Endothelial cell of umbilical vein (primary cell): ENCODE data around the gene ARHGAP45. TPM values are rescaled to one million over a fixed set of nuclear protein-coding genes. Genes with fewer than 3 reads are reported as not detected.
A peak's percentile ranks its signal among the peaks of the same experiment; 100 is the strongest.

Experiments used
- BruUV-seq: library from RNA; stranded (reverse); fragments of 400-500 nt; replicated peaks from 2 replicates; lab custom pipeline; 2021; lab: Mats Ljungman, UMichigan
- CTCF ChIA-PET: fragments of 300-600, 350-600 bp; sonication (Branson Sonifier 250); formaldehyde crosslinking; loops from one replicate; lab custom pipeline; 2021; ENCODE audit warnings: antibody characterized with exemption, inconsistent platforms; lab: Charles Lee
- POLR2A ChIA-PET: fragments of 300-600, 350-600 bp; sonication (Branson Sonifier 250); formaldehyde crosslinking; loops from one replicate; lab custom pipeline; 2021; ENCODE audit warnings: antibody characterized with exemption, inconsistent platforms; lab: Charles Lee
- DNase-seq: peaks from one replicate; pipeline ENCODE4 v3.0.0-alpha.2; 2011; ENCODE audit warnings: low read depth, low spot score
- FAIRE-seq: peaks from 2 replicates; lab custom pipeline; 2011; peaks lifted over from hg19 to GRCh38; lab: Jason Lieb, UNC
- H2AFZ ChIP-seq: 2 replicates; pipeline ENCODE4 v1.6.0; 2012; ENCODE audit warnings: low read depth, low read length, control low read depth, inconsistent platforms
- H3K27ac ChIP-seq: 2 replicates; pipeline ENCODE4 v1.5.1; 2011; ENCODE audit warnings: low read depth, mild to moderate bottlenecking, control low read depth, low read length, moderate library complexity; ENCODE audit not compliant: insufficient read depth
- H3K27me3 ChIP-seq, 2 experiments: 2 replicates each; pipeline versions ENCODE4 v1.6.0 to v1.6.1; 2011; ENCODE audit warnings: low read length in 2 of 2, mixed read lengths in 1 of 2; ENCODE audit not compliant: control insufficient read depth in 2 of 2, insufficient read depth in 2 of 2
- H3K36me3 ChIP-seq, 2 experiments: 2 replicates in 1 of 2; 3 replicates in 1 of 2; pipeline ENCODE4 v1.5.1; 2011; ENCODE audit warnings: low read length in 2 of 2, mild to moderate bottlenecking in 1 of 2, moderate library complexity in 1 of 2; ENCODE audit not compliant: control insufficient read depth in 2 of 2, insufficient read depth in 2 of 2; ENCODE audit errors: extremely low read depth in 1 of 2
- H3K4me1 ChIP-seq: 3 replicates; pipeline ENCODE4 v1.5.1; 2011; ENCODE audit warnings: mild to moderate bottlenecking, low read length; ENCODE audit not compliant: control insufficient read depth, insufficient read depth; ENCODE audit errors: extremely low read depth
- H3K4me2 ChIP-seq: 2 replicates; pipeline ENCODE4 v1.6.1; 2011; ENCODE audit warnings: low read length, control low read depth, mixed read lengths; ENCODE audit not compliant: insufficient read depth
- H3K4me3 ChIP-seq, 3 experiments: fragments of 200-600 bp in 1 of 3; sonication (generic), shearing (Covaris generic) in 1 of 3; replicated peaks in 1 of 3; 2 replicates each; pipeline ENCODE4 v1.5.1; 2011 to 2016; ENCODE audit warnings: control low read depth in 3 of 3, low read length in 3 of 3, mild to moderate bottlenecking in 2 of 3, inconsistent platforms in 1 of 3, low read depth in 1 of 3, moderate library complexity in 1 of 3; ENCODE audit not compliant: insufficient read depth in 1 of 3
- H3K79me2 ChIP-seq: 2 replicates; pipeline ENCODE4 v1.6.0; 2012; ENCODE audit warnings: low read length, inconsistent platforms; ENCODE audit not compliant: control insufficient read depth, insufficient read depth
- H3K9ac ChIP-seq: replicated peaks from 2 replicates; pipeline ENCODE3; 2011; ENCODE audit warnings: low read length, control low read depth; ENCODE audit not compliant: insufficient read depth; ENCODE audit errors: extremely low read depth
- H3K9me1 ChIP-seq: replicated peaks from 3 replicates; pipeline ENCODE4 v1.6.0; 2011; ENCODE audit warnings: mild to moderate bottlenecking, low read length; ENCODE audit not compliant: control insufficient read depth, insufficient read depth; ENCODE audit errors: extremely low read depth
- H3K9me3 ChIP-seq: replicated peaks from 2 replicates; pipeline ENCODE4 v1.5.1; 2012; ENCODE audit warnings: low read length, inconsistent platforms; ENCODE audit not compliant: control insufficient read depth, insufficient read depth
- H4K20me1 ChIP-seq: replicated peaks from 2 replicates; pipeline ENCODE3; 2011; ENCODE audit warnings: mild to moderate bottlenecking, low read length; ENCODE audit not compliant: control insufficient read depth, insufficient read depth; ENCODE audit errors: extremely low read depth
- EZH2 ChIP-seq: IDR thresholded peaks from 2 replicates; pipeline ENCODE4 v1.6.1; 2012; ENCODE audit warnings: borderline replicate concordance, low read depth, mild to moderate bottlenecking, moderate library complexity, low read length, inconsistent platforms; ENCODE audit not compliant: severe bottlenecking
- FOS ChIP-seq: IDR thresholded peaks from 2 replicates; pipeline ENCODE4 v1.6.1; 2011; ENCODE audit warnings: mild to moderate bottlenecking, low read length, moderate library complexity, borderline replicate concordance; ENCODE audit not compliant: insufficient read depth
- GATA2 ChIP-seq: IDR thresholded peaks from 2 replicates; pipeline ENCODE4 v1.7.0; 2011; ENCODE audit warnings: low read depth, mild to moderate bottlenecking, moderate library complexity, mixed read lengths, low read length; ENCODE audit not compliant: insufficient read length, insufficient read depth
- JUN ChIP-seq: IDR thresholded peaks from 2 replicates; pipeline ENCODE4 v1.6.1; 2011; ENCODE audit warnings: borderline replicate concordance, low read depth; ENCODE audit not compliant: insufficient read length, insufficient read depth
- MAX ChIP-seq: IDR thresholded peaks from 2 replicates; pipeline ENCODE4 v1.6.1; 2011; ENCODE audit not compliant: insufficient read depth, insufficient read length
- MYC ChIP-seq: IDR thresholded peaks from one replicate; pipeline ENCODE4 v1.6.1; 2011; ENCODE audit warnings: mild to moderate bottlenecking, low read depth, low read length
- POLR2A ChIP-seq: IDR thresholded peaks from 2 replicates; pipeline ENCODE4 v1.6.1; 2012; ENCODE audit warnings: low read depth, mild to moderate bottlenecking, control low read depth, low read length
- POLR2AphosphoS5 ChIP-seq: IDR thresholded peaks from 2 replicates; pipeline ENCODE4 v1.6.1; 2012; ENCODE audit warnings: low read depth, mild to moderate bottlenecking, control low read depth, low read length, moderate library complexity; ENCODE audit not compliant: insufficient read depth
- dilution Hi-C: fragments of 300-500 bp; cut with MboI; formaldehyde crosslinking; loops from one replicate; pipeline ENCODE4 v1.15.0; 2019; ENCODE audit warnings: low sequenced_read_pairs; ENCODE audit not compliant: extremely low pct_ligation_motif_present
- intact Hi-C: fragments of 100-400 bp; cut with micrococcal nuclease; formaldehyde crosslinking; loops from one replicate; pipeline ENCODE4 v1.10.0; 2022
- polyA plus RNA-seq, 4 experiments: library from polyadenylated mRNA; depleted of rRNA in 3 of 4; stranded (reverse) in 3 of 4; unstranded in 1 of 4; fragments of >200 nt; gene quantifications; 2 replicates each; pipeline versions ENCODE4 v1.2.1 to v1.2.3, GENCODE V29; 2011 to 2012; ENCODE audit warnings: missing spikeins in 1 of 4
- total RNA-seq: library from RNA; stranded (reverse); gene quantifications from 2 replicates; pipeline ENCODE4 v1.2.3, GENCODE V29; 2021
- TF ChIP-seq, protein P1 (sequence below), 2 donors: IDR thresholded peaks; 1 replicate in 1 of 2; 2 replicates in 1 of 2; pipeline ENCODE4 v1.5.1; 2011; ENCODE audit warnings: low read length in 2 of 2, mild to moderate bottlenecking in 2 of 2, moderate library complexity in 2 of 2, control low read depth in 1 of 2, inconsistent platforms in 1 of 2, low read depth in 1 of 2; ENCODE audit not compliant: insufficient read depth in 1 of 2; ENCODE audit errors: extremely low read depth in 1 of 2

Gene ARHGAP45
- total and polyA plus RNA-seq, 2 donors (not counting 3 experiments of a cell fraction or from before 2014, with no cell fraction given), result 7.5 to 10.4 TPM

GRCh38 chr19:1132552-1133383, 65.8 kb downstream of the ARHGAP45 start:
- Histone ChIP-seq H4K20me1 (no peaks in the 10 kb centered on the region), H3K4me2 (peak overlapping the region; percentile 85)
- POLR2A ChIA-PET, result no interaction called here

More at GRCh38 chr19:1132552-1133383, 65.8 kb downstream of the ARHGAP45 start:
- CTCF ChIA-PET, result interaction anchor here (1.1 to 1.4 kb wide), 4 partner anchors 19 to 111 kb away, joined by 3 to 5 read pairs (median 5); no protein-coding TSS in a partner anchor
- FAIRE-seq (no peak), DNase-seq (no peak)
- H3K36me3 ChIP-seq, result peaks cover 0 to 1% of the 10 kb centered on the region in 2 experiments
- H3K27me3 ChIP-seq, result no peaks in the 10 kb centered on the region
- BruUV-seq, result TSS peak; percentile 47
- peaks cover 19% of the 10 kb centered on the region for H3K4me1 ChIP-seq
- no peaks in the 10 kb centered on the region for H3K9me1 ChIP-seq
- intact Hi-C loops, result no loop called here
- H2AFZ ChIP-seq, result peak overlapping the region; percentile 47
- dilution Hi-C loops, result no loop called here
- peaks cover 45% of the 10 kb centered on the region for H3K79me2 ChIP-seq
- peak overlapping the region; percentile 64 to 81 (median 79) for H3K4me3 ChIP-seq
- TF ChIP-seq EZH2 (no peak), GATA2 (no peak), JUN (no peak), FOS (no peak), MYC (no peak), MAX (no peak), POLR2AphosphoS5 (no peak), POLR2A (no peak)
- TF ChIP-seq, protein P1, sequence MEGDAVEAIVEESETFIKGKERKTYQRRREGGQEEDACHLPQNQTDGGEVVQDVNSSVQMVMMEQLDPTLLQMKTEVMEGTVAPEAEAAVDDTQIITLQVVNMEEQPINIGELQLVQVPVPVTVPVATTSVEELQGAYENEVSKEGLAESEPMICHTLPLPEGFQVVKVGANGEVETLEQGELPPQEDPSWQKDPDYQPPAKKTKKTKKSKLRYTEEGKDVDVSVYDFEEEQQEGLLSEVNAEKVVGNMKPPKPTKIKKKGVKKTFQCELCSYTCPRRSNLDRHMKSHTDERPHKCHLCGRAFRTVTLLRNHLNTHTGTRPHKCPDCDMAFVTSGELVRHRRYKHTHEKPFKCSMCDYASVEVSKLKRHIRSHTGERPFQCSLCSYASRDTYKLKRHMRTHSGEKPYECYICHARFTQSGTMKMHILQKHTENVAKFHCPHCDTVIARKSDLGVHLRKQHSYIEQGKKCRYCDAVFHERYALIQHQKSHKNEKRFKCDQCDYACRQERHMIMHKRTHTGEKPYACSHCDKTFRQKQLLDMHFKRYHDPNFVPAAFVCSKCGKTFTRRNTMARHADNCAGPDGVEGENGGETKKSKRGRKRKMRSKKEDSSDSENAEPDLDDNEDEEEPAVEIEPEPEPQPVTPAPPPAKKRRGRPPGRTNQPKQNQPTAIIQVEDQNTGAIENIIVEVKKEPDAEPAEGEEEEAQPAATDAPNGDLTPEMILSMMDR (IDR thresholded peaks at IDR 0.05; ENCODE audit: extremely low read depth in 1 of 2, insufficient read depth in 1 of 2, low read depth in 1 of 2, low read length in 2 of 2), result no peak
- no peaks in the 10 kb centered on the region for H3K9me3 ChIP-seq
- H3K9ac ChIP-seq, result peak overlapping the region; percentile 96
- H3K27ac ChIP-seq, result peak overlapping the region; percentile 92
